Measurements from ENCODE around the gene GBP4. TPM values are rescaled to one million over a fixed set of nuclear protein-coding genes. Genes with fewer than 3 reads are reported as not detected.

Gene GBP4
- total and polyA plus RNA-seq, 2 donors: 14.8 to 17.9 TPM

GRCh38 chr1:89151047-89151446, 47.7 kb downstream of the GBP4 start:
- no peak for DNase-seq (ENCODE audit: low read depth in 6 of 9, low spot score in 9 of 9)
- WGBS: 52% methylated on average over 1 of the region's 1 CpG
- Histone ChIP-seq H3K9me3 (ENCODE audit: control insufficient read depth in 2 of 2, insufficient read depth in 1 of 2, low read length in 1 of 2) (no peaks in the 10 kb centered on the region), H3K4me1 (ENCODE audit: control insufficient read depth in 2 of 2, insufficient read depth in 2 of 2, low read length in 2 of 2) (no peaks in the 10 kb centered on the region), H3K4me3 (ENCODE audit: low read length in 2 of 2) (no peak overlapping the region), H3K27ac (ENCODE audit: low read depth in 1 of 2, low read length in 1 of 2) (no peak overlapping the region), H3K36me3 (ENCODE audit: control insufficient read depth in 2 of 2, insufficient read depth in 2 of 2, low read length in 1 of 2) (no peaks in the 10 kb centered on the region), H3K27me3 (ENCODE audit: control insufficient read depth in 2 of 2, insufficient read depth in 1 of 2, low read length in 1 of 2) (no peaks in the 10 kb centered on the region)

- DNase-seq (ENCODE audit: low read depth in 6 of 9, low spot score in 9 of 9): no peak
- H3K4me3 ChIP-seq (ENCODE audit: low read length in 2 of 2): no peak overlapping the region
- H3K27ac ChIP-seq (ENCODE audit: low read depth in 1 of 2, low read length in 1 of 2): no peak overlapping the region
- no peaks in the 10 kb centered on the region for H3K27me3 ChIP-seq (ENCODE audit: control insufficient read depth in 2 of 2, insufficient read depth in 1 of 2, low read length in 1 of 2)
- H3K9me3 ChIP-seq (ENCODE audit: control insufficient read depth in 2 of 2, insufficient read depth in 1 of 2, low read length in 1 of 2): no peaks in the 10 kb centered on the region
- H3K4me1 ChIP-seq (ENCODE audit: control insufficient read depth in 2 of 2, insufficient read depth in 2 of 2, low read length in 2 of 2): no peaks in the 10 kb centered on the region
- 87% methylated on average over 3 of the region's 3 CpGs for WGBS
- no peaks in the 10 kb centered on the region for H3K36me3 ChIP-seq (ENCODE audit: control insufficient read depth in 2 of 2, insufficient read depth in 2 of 2, low read length in 1 of 2)
These were observed 48.8 kb downstream of the GBP4 start for GRCh38 chr1:89149976-89150375.

- H3K27ac ChIP-seq (ENCODE audit: low read depth in 1 of 2, low read length in 1 of 2): no peak overlapping the region
- 97% methylated on average over 3 of the region's 3 CpGs for WGBS
- no peaks in the 10 kb centered on the region for H3K4me1 ChIP-seq (ENCODE audit: control insufficient read depth in 2 of 2, insufficient read depth in 2 of 2, low read length in 2 of 2)
- H3K4me3 ChIP-seq (ENCODE audit: low read length in 2 of 2): no peak overlapping the region
- H3K36me3 ChIP-seq (ENCODE audit: control insufficient read depth in 2 of 2, insufficient read depth in 2 of 2, low read length in 1 of 2): no peaks in the 10 kb centered on the region
- no peaks in the 10 kb centered on the region for H3K9me3 ChIP-seq (ENCODE audit: control insufficient read depth in 2 of 2, insufficient read depth in 1 of 2, low read length in 1 of 2)
- no peak for DNase-seq (ENCODE audit: low read depth in 6 of 9, low spot score in 9 of 9)
- H3K27me3 ChIP-seq (ENCODE audit: control insufficient read depth in 2 of 2, insufficient read depth in 1 of 2, low read length in 1 of 2): no peaks in the 10 kb centered on the region
These were observed 49.5 kb downstream of the GBP4 start for GRCh38 chr1:89149229-89149628.

GRCh38 chr1:89147678-89148658, 50.8 kb downstream of the GBP4 start:
- H3K27ac ChIP-seq (ENCODE audit: low read depth in 1 of 2, low read length in 1 of 2): no peak overlapping the region
- no peak for DNase-seq (ENCODE audit: low read depth in 6 of 9, low spot score in 9 of 9)
- H3K36me3 ChIP-seq (ENCODE audit: control insufficient read depth in 2 of 2, insufficient read depth in 2 of 2, low read length in 1 of 2): no peaks in the 10 kb centered on the region
- no peaks in the 10 kb centered on the region for H3K4me1 ChIP-seq (ENCODE audit: control insufficient read depth in 2 of 2, insufficient read depth in 2 of 2, low read length in 2 of 2)
- H3K9me3 ChIP-seq (ENCODE audit: control insufficient read depth in 2 of 2, insufficient read depth in 1 of 2, low read length in 1 of 2): no peaks in the 10 kb centered on the region
- WGBS: 96% methylated on average over 3 of the region's 3 CpGs
- no peak overlapping the region for H3K4me3 ChIP-seq (ENCODE audit: low read length in 2 of 2)
- H3K27me3 ChIP-seq (ENCODE audit: control insufficient read depth in 2 of 2, insufficient read depth in 1 of 2, low read length in 1 of 2): no peaks in the 10 kb centered on the region

- H3K4me3 ChIP-seq (ENCODE audit: low read length in 2 of 2): no peak overlapping the region
- H3K27ac ChIP-seq (ENCODE audit: low read depth in 1 of 2, low read length in 1 of 2): no peak overlapping the region
- H3K9me3 ChIP-seq (ENCODE audit: control insufficient read depth in 2 of 2, insufficient read depth in 1 of 2, low read length in 1 of 2): no peaks in the 10 kb centered on the region
- H3K36me3 ChIP-seq (ENCODE audit: control insufficient read depth in 2 of 2, insufficient read depth in 2 of 2, low read length in 1 of 2): no peaks in the 10 kb centered on the region
- WGBS: 89% methylated on average over 3 of the region's 3 CpGs
- DNase-seq (ENCODE audit: low read depth in 6 of 9, low spot score in 9 of 9): no peak
- no peaks in the 10 kb centered on the region for H3K4me1 ChIP-seq (ENCODE audit: control insufficient read depth in 2 of 2, insufficient read depth in 2 of 2, low read length in 2 of 2)
- no peaks in the 10 kb centered on the region for H3K27me3 ChIP-seq (ENCODE audit: control insufficient read depth in 2 of 2, insufficient read depth in 1 of 2, low read length in 1 of 2)
These were observed 52.0 kb downstream of the GBP4 start for GRCh38 chr1:89146721-89147120.

DNA sequence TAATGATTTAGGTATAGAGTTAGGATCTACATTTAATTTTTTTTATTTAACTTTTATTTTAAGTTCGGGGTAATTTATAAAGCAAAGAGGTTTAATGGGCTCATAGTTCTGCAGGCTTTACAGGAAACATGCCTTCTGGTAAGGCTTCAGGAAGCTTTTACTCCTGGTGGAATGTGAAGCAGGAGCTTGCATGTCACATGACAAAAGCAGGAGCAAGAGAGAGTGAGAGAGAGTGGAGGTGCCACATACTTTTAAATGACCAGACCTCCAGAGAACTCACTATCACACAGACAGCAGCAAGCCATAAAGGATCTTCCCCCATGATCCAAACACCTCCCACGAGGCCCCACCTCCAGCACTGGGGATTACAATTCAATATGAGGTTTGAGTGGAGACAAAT, 55.3 kb downstream of the GBP4 start:
- 92% methylated on average over 2 of the region's 2 CpGs for WGBS

GRCh38 chr1:89142160-89142559, 56.6 kb downstream of the GBP4 start:
- no peaks in the 10 kb centered on the region for H3K27me3 ChIP-seq (ENCODE audit: control insufficient read depth in 2 of 2, insufficient read depth in 1 of 2, low read length in 1 of 2)
- no peaks in the 10 kb centered on the region for H3K9me3 ChIP-seq (ENCODE audit: control insufficient read depth in 2 of 2, insufficient read depth in 1 of 2, low read length in 1 of 2)
- no peak overlapping the region for H3K27ac ChIP-seq (ENCODE audit: low read depth in 1 of 2, low read length in 1 of 2)
- H3K4me3 ChIP-seq (ENCODE audit: low read length in 2 of 2): no peak overlapping the region
- no peaks in the 10 kb centered on the region for H3K36me3 ChIP-seq (ENCODE audit: control insufficient read depth in 2 of 2, insufficient read depth in 2 of 2, low read length in 1 of 2)
- no peak for DNase-seq (ENCODE audit: low read depth in 6 of 9, low spot score in 9 of 9)
- WGBS: 96% methylated on average over 4 of the region's 4 CpGs
- H3K4me1 ChIP-seq (ENCODE audit: control insufficient read depth in 2 of 2, insufficient read depth in 2 of 2, low read length in 2 of 2): no peaks in the 10 kb centered on the region

More for the DNA sequence above, 55.3 kb downstream of the GBP4 start:
- Histone ChIP-seq H3K4me3 (ENCODE audit: low read length in 2 of 2) (no peak overlapping the region), H3K9me3 (ENCODE audit: control insufficient read depth in 2 of 2, insufficient read depth in 1 of 2, low read length in 1 of 2) (no peaks in the 10 kb centered on the region), H3K27me3 (ENCODE audit: control insufficient read depth in 2 of 2, insufficient read depth in 1 of 2, low read length in 1 of 2) (no peaks in the 10 kb centered on the region), H3K4me1 (ENCODE audit: control insufficient read depth in 2 of 2, insufficient read depth in 2 of 2, low read length in 2 of 2) (no peaks in the 10 kb centered on the region), H3K27ac (ENCODE audit: low read depth in 1 of 2, low read length in 1 of 2) (no peak overlapping the region), H3K36me3 (ENCODE audit: control insufficient read depth in 2 of 2, insufficient read depth in 2 of 2, low read length in 1 of 2) (no peaks in the 10 kb centered on the region)
- no peak for DNase-seq (ENCODE audit: low read depth in 6 of 9, low spot score in 9 of 9)

GRCh38 chr1:89133747-89134146, 65.0 kb downstream of the GBP4 start:
- 100% methylated on average over 1 of the region's 1 CpG for WGBS
- H3K27ac ChIP-seq (ENCODE audit: low read depth in 1 of 2, low read length in 1 of 2): no peak overlapping the region
- no peak for DNase-seq (ENCODE audit: low read depth in 6 of 9, low spot score in 9 of 9)
- H3K4me1 ChIP-seq (ENCODE audit: control insufficient read depth in 2 of 2, insufficient read depth in 2 of 2, low read length in 2 of 2): peaks cover 6% of the 10 kb centered on the region in 2 donors
- no peaks in the 10 kb centered on the region for H3K36me3 ChIP-seq (ENCODE audit: control insufficient read depth in 2 of 2, insufficient read depth in 2 of 2, low read length in 1 of 2)
- H3K9me3 ChIP-seq (ENCODE audit: control insufficient read depth in 2 of 2, insufficient read depth in 1 of 2, low read length in 1 of 2): no peaks in the 10 kb centered on the region
- no peak overlapping the region for H3K4me3 ChIP-seq (ENCODE audit: low read length in 2 of 2)
- no peaks in the 10 kb centered on the region for H3K27me3 ChIP-seq (ENCODE audit: control insufficient read depth in 2 of 2, insufficient read depth in 1 of 2, low read length in 1 of 2)
